Measurements from ENCODE around the gene EVI5L. TPM values are rescaled to one million over a fixed set of nuclear protein-coding genes. Genes with fewer than 3 reads are reported as not detected.

Gene EVI5L
- polyA plus RNA-seq, 1 of the 3 experiments (the other 2 are of a cell fraction) = 9.7 TPM

DNA sequence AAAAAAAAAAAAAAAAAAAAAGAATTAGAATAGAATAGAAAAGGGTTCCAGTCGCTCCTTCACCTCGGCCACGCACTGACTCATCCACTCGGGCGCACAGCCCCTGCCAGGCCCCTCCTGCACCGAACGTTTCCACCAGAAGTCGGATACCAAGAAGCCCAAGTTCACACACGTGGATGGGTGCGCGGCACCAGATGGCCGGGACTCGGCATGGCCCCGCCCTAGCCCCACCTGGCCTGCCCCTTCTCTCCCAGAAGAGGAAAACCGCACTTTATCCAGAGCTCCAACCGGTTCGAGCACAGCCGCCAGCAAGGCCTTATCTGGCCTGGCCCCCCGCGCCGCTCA lies 38.3 kb downstream of the EVI5L start:
- ChIA-PET CTCF (interaction anchor here (1.2 to 1.9 kb wide), 2 partner anchors 55 to 187 kb away, joined by 3 to 5 read pairs; partner anchors contain the start of gene TRAPPC5), POLR2A (interaction anchor here (1.9 kb wide), 1 partner anchor 52 kb away, joined by 8 read pairs; the partner anchor contains the start of gene SNAPC2)
- Histone ChIP-seq H2AFZ (ENCODE audit: low read depth) (no peak overlapping the region), H3K9me3 (no peaks in the 10 kb centered on the region), H3K27me3 (ENCODE audit: insufficient read depth) (no peaks in the 10 kb centered on the region), H3K4me2 (no peak overlapping the region), H3F3A (replicated peaks; ENCODE audit: insufficient read depth) (peaks cover 14% of the 10 kb centered on the region), H3K4me3 (ENCODE audit: low read depth in 2 of 2, low read length in 1 of 2) (no peak overlapping the region), H3K36me3 (replicated peaks in 1 of 2; ENCODE audit: control insufficient read depth in 1 of 2, insufficient read depth in 2 of 2, low read length in 1 of 2) (no peaks in the 10 kb centered on the region), H4K20me1 (ENCODE audit: insufficient read depth) (no peaks in the 10 kb centered on the region), H3K9me2 (no peaks in the 10 kb centered on the region), H3K27ac (ENCODE audit: low read depth in 2 of 2, low read length in 1 of 2) (no peak overlapping the region), H3K79me2 (ENCODE audit: insufficient read depth) (no peaks in the 10 kb centered on the region), H3K4me1 (ENCODE audit: control insufficient read depth in 1 of 2, insufficient read depth in 2 of 2, low read depth in 1 of 2, low read length in 1 of 2) (peaks cover 0 to 25% of the 10 kb centered on the region in 2 experiments; a peak in 2 of 4 replicates), H3K9ac (no peak overlapping the region)
- TF ChIP-seq IRF3 (IDR thresholded peaks at IDR 0.05; ENCODE audit: low read depth, low read length) (no peak), YY1 (IDR thresholded peaks at IDR 0.05; ENCODE audit: low read depth) (no peak), PBX3 (IDR thresholded peaks at IDR 0.05) (no peak), CHD2 (IDR thresholded peaks at IDR 0.05; ENCODE audit: low read length, partially characterized antibody) (no peak), ZBTB33 (IDR thresholded peaks at IDR 0.05; ENCODE audit: borderline replicate concordance, low read depth) (no peak), RXRA (IDR thresholded peaks at IDR 0.05; ENCODE audit: borderline replicate concordance, low read depth) (no peak), NFIC (IDR thresholded peaks at IDR 0.05; ENCODE audit: borderline replicate concordance) (no peak), MEF2A (IDR thresholded peaks at IDR 0.05; ENCODE audit: borderline replicate concordance, low read depth) (no peak), POLR2AphosphoS5 (IDR thresholded peaks at IDR 0.05; ENCODE audit: low read depth, low read length) (no peak), TCF12 (IDR thresholded peaks at IDR 0.05) (no peak)
- TF ChIP-seq, protein P1, sequence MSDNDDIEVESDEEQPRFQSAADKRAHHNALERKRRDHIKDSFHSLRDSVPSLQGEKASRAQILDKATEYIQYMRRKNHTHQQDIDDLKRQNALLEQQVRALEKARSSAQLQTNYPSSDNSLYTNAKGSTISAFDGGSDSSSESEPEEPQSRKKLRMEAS (IDR thresholded peaks at IDR 0.05; ENCODE audit: low read depth) = no peak
- WGBS (ENCODE audit: low lambda C conversion rate) = 91% methylated on average over 13 of the region's 21 CpGs
- DNase-seq = no peak

DNA sequence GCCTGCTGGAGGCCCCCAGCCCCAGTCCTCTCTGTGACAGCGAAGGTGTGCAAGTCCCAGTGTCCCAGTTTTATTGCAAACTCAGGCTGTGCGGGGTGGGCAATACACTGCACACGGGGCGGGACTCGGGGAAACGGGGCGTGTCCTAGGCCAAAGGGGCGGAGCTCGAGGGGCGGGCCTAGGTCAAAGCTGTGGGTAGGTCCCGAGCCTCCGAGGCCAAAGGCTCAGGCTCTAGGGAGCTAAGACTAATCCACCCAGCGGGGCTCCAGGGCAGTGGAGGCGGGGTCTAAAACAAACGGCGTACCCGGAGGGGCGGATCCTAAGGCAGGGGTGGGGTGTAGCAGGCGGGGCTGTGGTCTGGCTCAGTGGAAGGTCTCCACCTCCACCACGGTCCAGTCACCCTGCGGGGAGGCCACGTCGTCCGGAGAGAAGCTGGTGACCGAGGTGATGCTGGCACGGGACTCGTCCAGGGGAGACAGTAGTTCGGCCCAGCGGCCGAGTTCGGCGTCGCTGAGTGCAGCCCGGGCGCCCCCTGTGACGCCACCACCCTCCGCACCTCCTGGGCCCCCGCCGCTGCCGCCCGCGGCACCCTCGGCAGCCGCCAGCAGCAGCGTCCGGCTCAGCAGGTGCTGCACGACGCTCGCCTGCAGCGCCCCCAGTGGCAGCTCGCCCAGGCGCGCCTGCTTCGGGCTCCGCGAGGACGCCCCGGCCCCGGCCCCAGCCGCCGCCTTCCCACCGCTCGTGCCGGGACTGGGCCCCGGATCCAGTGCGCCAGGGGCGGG lies 38.8 kb downstream of the EVI5L start:
- no peak overlapping the region for H3K4me3 ChIP-seq (ENCODE audit: low read depth in 2 of 2, low read length in 1 of 2)
- no peaks in the 10 kb centered on the region for H4K20me1 ChIP-seq (ENCODE audit: insufficient read depth)
- DNase-seq = peak; percentile 61
- WGBS (ENCODE audit: low lambda C conversion rate) = 93% methylated on average over 42 of the region's 67 CpGs
- no peaks in the 10 kb centered on the region for H3K36me3 ChIP-seq (replicated peaks in 1 of 2; ENCODE audit: control insufficient read depth in 1 of 2, insufficient read depth in 2 of 2, low read length in 1 of 2)
- peaks cover 0 to 26% of the 10 kb centered on the region in 2 experiments; a peak in 2 of 4 replicates for H3K4me1 ChIP-seq (ENCODE audit: control insufficient read depth in 1 of 2, insufficient read depth in 2 of 2, low read depth in 1 of 2, low read length in 1 of 2)
- no peaks in the 10 kb centered on the region for H3K27me3 ChIP-seq (ENCODE audit: insufficient read depth)
- no peak overlapping the region for H3K27ac ChIP-seq (ENCODE audit: low read depth in 2 of 2, low read length in 1 of 2)
- no peak overlapping the region for H2AFZ ChIP-seq (ENCODE audit: low read depth)
- no peak overlapping the region for H3K9ac ChIP-seq
- H3F3A ChIP-seq (replicated peaks; ENCODE audit: insufficient read depth) = peaks cover 14% of the 10 kb centered on the region
- no peak overlapping the region for H3K4me2 ChIP-seq
- ChIA-PET POLR2A (interaction anchor here (1.9 kb wide), 1 partner anchor 52 kb away, joined by 8 read pairs; the partner anchor contains the start of gene SNAPC2), CTCF (interaction anchor here (1.0 to 1.9 kb wide), 3 partner anchors 15 to 188 kb away, joined by 3 to 5 read pairs (median 3); partner anchors contain the start of gene TRAPPC5)
- H3K9me3 ChIP-seq = no peaks in the 10 kb centered on the region
- no peaks in the 10 kb centered on the region for H3K9me2 ChIP-seq
- TF ChIP-seq YY1 (IDR thresholded peaks at IDR 0.05; ENCODE audit: low read depth) = no peak
- no peak for TF ChIP-seq EZH2phosphoT487 (IDR thresholded peaks at IDR 0.05; ENCODE audit: borderline replicate concordance, low read depth)
- TF ChIP-seq TAF1 (IDR thresholded peaks at IDR 0.05; ENCODE audit: borderline replicate concordance, low read depth, low read length) = no peak
- no peak for TF ChIP-seq NRF1 (IDR thresholded peaks at IDR 0.05; ENCODE audit: low read depth, low read length)
- no peak for TF ChIP-seq ZBTB33 (IDR thresholded peaks at IDR 0.05; ENCODE audit: borderline replicate concordance, low read depth)
- TF ChIP-seq JUND (IDR thresholded peaks at IDR 0.05) = no peak
- TF ChIP-seq IRF3 (IDR thresholded peaks at IDR 0.05; ENCODE audit: low read depth, low read length) = no peak
- TF ChIP-seq FOXJ3 (CRISPR knock-in tag; IDR thresholded peaks at IDR 0.05) = no peak
- no peak for TF ChIP-seq RXRA (IDR thresholded peaks at IDR 0.05; ENCODE audit: borderline replicate concordance, low read depth)
- no peak for TF ChIP-seq ELF1 (IDR thresholded peaks at IDR 0.05)
- no peak for TF ChIP-seq MEF2A (IDR thresholded peaks at IDR 0.05; ENCODE audit: borderline replicate concordance, low read depth)
- no peak for TF ChIP-seq TCF12 (IDR thresholded peaks at IDR 0.05)
- H3K79me2 ChIP-seq (ENCODE audit: insufficient read depth) = no peaks in the 10 kb centered on the region
